H9 (cell line): Measurements from ENCODE around the gene CENPL. TPM values are rescaled to one million over a fixed set of nuclear protein-coding genes. Genes with fewer than 3 reads are reported as not detected.

Experiments
- DNase-seq: peaks from one replicate; pipeline ENCODE4 v3.0.0-alpha.2; 2017
- H2AFZ ChIP-seq: one replicate; pipeline ENCODE4 v1.6.1; 2013; ENCODE audit warnings: mild to moderate bottlenecking, low read length, control low read depth, moderate library complexity
- H2AK5ac ChIP-seq: 2 replicates; pipeline ENCODE4 v1.6.1; 2013; ENCODE audit warnings: low read length, control low read depth, mixed read lengths; ENCODE audit not compliant: insufficient read length
- H2BK120ac ChIP-seq: one replicate; pipeline ENCODE4 v1.6.1; 2013; ENCODE audit warnings: low read depth, mild to moderate bottlenecking, low read length, control low read depth, inconsistent platforms; ENCODE audit not compliant: poor library complexity, severe bottlenecking
- H2BK12ac ChIP-seq: 2 replicates; pipeline ENCODE4 v1.6.1; 2013; ENCODE audit warnings: low read length, control low read depth, mixed read lengths, low read depth; ENCODE audit not compliant: insufficient read length
- H2BK15ac ChIP-seq: 2 replicates; pipeline ENCODE4 v1.6.1; 2013; ENCODE audit warnings: low read depth, low read length, control low read depth
- H2BK20ac ChIP-seq: one replicate; pipeline ENCODE4 v1.6.1; 2013; ENCODE audit warnings: low read depth, mild to moderate bottlenecking, low read length, control low read depth, inconsistent platforms; ENCODE audit not compliant: poor library complexity, severe bottlenecking
- H2BK5ac ChIP-seq: 2 replicates; pipeline ENCODE4 v1.6.1; 2013; ENCODE audit warnings: low read length, control low read depth, mixed read lengths; ENCODE audit not compliant: insufficient read length
- H3K14ac ChIP-seq: 2 replicates; pipeline ENCODE4 v1.6.1; 2013; ENCODE audit warnings: low read length, control low read depth; ENCODE audit not compliant: insufficient read depth
- H3K18ac ChIP-seq: 2 replicates; pipeline ENCODE4 v1.6.1; 2013; ENCODE audit warnings: low read depth, mild to moderate bottlenecking, mixed read lengths, low read length, control low read depth; ENCODE audit not compliant: insufficient read length
- H3K23ac ChIP-seq: 2 replicates; pipeline ENCODE4 v1.6.1; 2013; ENCODE audit warnings: low read length, control low read depth, mixed read lengths, low read depth; ENCODE audit not compliant: insufficient read length
- H3K23me2 ChIP-seq: 2 replicates; pipeline ENCODE4 v1.6.1; 2013; ENCODE audit warnings: low read depth, mild to moderate bottlenecking, mixed read lengths, low read length, control low read depth; ENCODE audit not compliant: insufficient read length, poor library complexity, severe bottlenecking
- H3K27ac ChIP-seq: 2 replicates; pipeline ENCODE4 v1.5.1; 2013; ENCODE audit warnings: low read length, control low read depth, mixed read lengths, low read depth; ENCODE audit not compliant: insufficient read length
- H3K27me3 ChIP-seq: 2 replicates; pipeline ENCODE4 v1.6.1; 2013; ENCODE audit warnings: low read length, control low read depth, inconsistent platforms; ENCODE audit not compliant: insufficient read depth
- H3K4ac ChIP-seq: 2 replicates; pipeline ENCODE4 v1.6.1; 2013; ENCODE audit warnings: low read depth, mild to moderate bottlenecking, control low read depth, inconsistent platforms, low read length, moderate library complexity
- H3K4me1 ChIP-seq: 2 replicates; pipeline ENCODE4 v1.6.1; 2013; ENCODE audit warnings: low read length, control low read depth, inconsistent platforms; ENCODE audit not compliant: insufficient read depth
- H3K4me2 ChIP-seq: 2 replicates; pipeline ENCODE4 v1.6.1; 2013; ENCODE audit warnings: low read length, control low read depth, mixed read lengths; ENCODE audit not compliant: insufficient read length, insufficient read depth
- H3K56ac ChIP-seq: 2 replicates; pipeline ENCODE4 v1.6.1; 2013; ENCODE audit warnings: low read depth, mild to moderate bottlenecking, mixed read lengths, low read length, control low read depth; ENCODE audit not compliant: insufficient read length
- H3K79me1 ChIP-seq: 2 replicates; pipeline ENCODE4 v1.6.1; 2013; ENCODE audit warnings: low read depth, mild to moderate bottlenecking, moderate library complexity, low read length, control low read depth, inconsistent platforms; ENCODE audit not compliant: insufficient read depth, poor library complexity, severe bottlenecking
- H3K79me2 ChIP-seq: 2 replicates; pipeline ENCODE4 v1.6.1; 2013; ENCODE audit warnings: low read length, control low read depth, inconsistent platforms; ENCODE audit not compliant: insufficient read depth
- H3K9ac ChIP-seq: 2 replicates; pipeline ENCODE4 v1.6.1; 2013; ENCODE audit warnings: low read length, control low read depth, mixed read lengths; ENCODE audit not compliant: insufficient read length; ENCODE audit errors: extremely low read depth
- H3K9me3 ChIP-seq: one replicate; pipeline ENCODE4 v1.6.1; 2013; ENCODE audit warnings: low read depth, low read length, inconsistent platforms; ENCODE audit not compliant: control insufficient read depth
- H3T11ph ChIP-seq: one replicate; pipeline ENCODE4 v1.6.1; 2013; ENCODE audit warnings: mild to moderate bottlenecking, low read length, control low read depth, inconsistent platforms
- H4K20me1 ChIP-seq: one replicate; pipeline ENCODE4 v1.6.1; 2013; ENCODE audit not compliant: control insufficient read depth, insufficient read length, insufficient read depth
- H4K5ac ChIP-seq: 2 replicates; pipeline ENCODE4 v1.6.1; 2013; ENCODE audit warnings: low read depth, mild to moderate bottlenecking, mixed read lengths, low read length, control low read depth; ENCODE audit not compliant: insufficient read length
- H4K8ac ChIP-seq: replicated peaks from 2 replicates; pipeline ENCODE4 v1.6.1; 2013; ENCODE audit warnings: low read length, control low read depth, mixed read lengths, low read depth; ENCODE audit not compliant: insufficient read length
- H4K91ac ChIP-seq: 2 replicates; pipeline ENCODE4 v1.6.1; 2013; ENCODE audit warnings: low read depth, mild to moderate bottlenecking, moderate library complexity, mixed read lengths, low read length, control low read depth; ENCODE audit not compliant: insufficient read length
- H3K27ac Mint-ChIP-seq, 3 experiments: 2 replicates in 2 of 3; 3 replicates in 1 of 3; pipeline ENCODE4 v1.8.0; 2020 to 2021; ENCODE audit warnings: mixed read lengths in 3 of 3, mild to moderate bottlenecking in 1 of 3, moderate library complexity in 1 of 3
- H3K27me3 Mint-ChIP-seq: 2 replicates; pipeline ENCODE4 v1.8.0; 2021; ENCODE audit warnings: low read depth, mild to moderate bottlenecking, moderate library complexity, mixed read lengths
- H3K36me3 Mint-ChIP-seq, 3 experiments: 2 replicates in 2 of 3; 3 replicates in 1 of 3; pipeline ENCODE4 v1.8.0; 2020 to 2021; ENCODE audit warnings: low read depth in 3 of 3, mixed read lengths in 3 of 3; ENCODE audit not compliant: insufficient read depth in 1 of 3
- H3K4me1 Mint-ChIP-seq, 2 experiments: 2 replicates each; pipeline ENCODE4 v1.8.0; 2020; ENCODE audit warnings: mixed read lengths in 2 of 2
- H3K4me3 Mint-ChIP-seq, 2 experiments: 2 replicates in 1 of 2; 3 replicates in 1 of 2; pipeline ENCODE4 v1.8.0; 2020 to 2021; ENCODE audit warnings: mild to moderate bottlenecking in 2 of 2, mixed read lengths in 2 of 2, moderate library complexity in 1 of 2
- H3K9me3 Mint-ChIP-seq, 2 experiments: 2 replicates in 1 of 2; 3 replicates in 1 of 2; pipeline ENCODE4 v1.8.0; 2020; ENCODE audit warnings: mild to moderate bottlenecking in 2 of 2, mixed read lengths in 2 of 2, moderate library complexity in 1 of 2
- CTCF ChIP-seq: fragments of 200-600 bp; sonication (generic); conservative IDR thresholded peaks from 3 replicates; pipeline ENCODE4 v1.8.0; 2021; ENCODE audit warnings: antibody characterized with exemption, mild to moderate bottlenecking
- WGBS: extraction: QIAGEN DNeasy Blood & Tissue Kit; methylation state at CpG from one replicate; pipeline ENCODE4 v1.1.7; 2013; ENCODE audit warnings: missing lambda C conversion rate, low lambda C conversion rate, mixed read lengths; ENCODE audit not compliant: insufficient read length; ENCODE audit errors: extremely low coverage; 5-methylcytosine and 5-hydroxymethylcytosine counted together
- total RNA-seq: library from RNA; stranded (reverse); gene quantifications from 2 replicates; pipeline ENCODE4 v1.2.1, GENCODE V29; 2021

Gene CENPL
- total RNA-seq, 1 experiment from 2014 or later, result 14.4 TPM

DNA sequence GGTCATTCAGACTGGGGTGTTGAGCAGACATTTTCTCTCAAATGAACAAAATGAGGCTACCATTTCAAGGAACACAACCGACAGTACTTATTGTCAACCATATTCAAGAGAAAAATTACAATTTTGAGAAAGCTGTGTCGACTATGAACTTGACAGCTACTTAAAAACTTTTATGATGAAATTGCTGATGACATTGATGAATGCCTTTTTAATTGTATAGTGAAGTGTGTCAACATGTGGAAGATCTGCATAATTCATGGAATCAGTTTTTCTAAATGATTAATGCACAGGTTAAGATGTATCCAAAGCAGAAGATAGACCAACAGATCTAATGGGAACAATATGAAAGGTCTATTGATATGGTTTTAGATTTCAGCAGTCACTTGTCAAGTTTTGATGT is 34.8 kb downstream of the CENPL start:
- WGBS, result no CpG with 5 or more reads among the region's 2 CpGs
- no peak overlapping the region for H4K8ac ChIP-seq
- H3K18ac ChIP-seq, result no peak overlapping the region
- H2BK120ac ChIP-seq, result no peak overlapping the region
- H3K27me3 Mint-ChIP-seq, result no peaks in the 10 kb centered on the region
- H3K79me2 ChIP-seq, result no peaks in the 10 kb centered on the region
- peaks cover 5 to 7% (median 6%) of the 10 kb centered on the region in 3 experiments; a peak in 6 of 7 replicates for H3K36me3 Mint-ChIP-seq
- no peaks in the 10 kb centered on the region for H3K23me2 ChIP-seq
- no peaks in the 10 kb centered on the region for H3K27me3 ChIP-seq
- H3K9me3 Mint-ChIP-seq, result no peaks in the 10 kb centered on the region; a peak in 1 of 5 replicates
- H2BK12ac ChIP-seq, result no peak overlapping the region
- no peak overlapping the region for H3K4me2 ChIP-seq
- no peak for TF ChIP-seq CTCF
- no peak for DNase-seq
- H3K27ac ChIP-seq, result no peak overlapping the region
- no peak overlapping the region for H3K27ac Mint-ChIP-seq
- no peak overlapping the region for H3K23ac ChIP-seq
- no peak overlapping the region for H4K5ac ChIP-seq
- H2BK15ac ChIP-seq, result no peak overlapping the region
- H3K9ac ChIP-seq, result no peak overlapping the region
- no peaks in the 10 kb centered on the region for H3K79me1 ChIP-seq
- peaks cover 3% of the 10 kb centered on the region in 2 experiments for H3K4me1 Mint-ChIP-seq
- no peaks in the 10 kb centered on the region for H3K9me3 ChIP-seq
- no peak overlapping the region for H2BK5ac ChIP-seq
- no peak overlapping the region for H3K4ac ChIP-seq
- no peak overlapping the region for H3K14ac ChIP-seq
- H3K4me3 Mint-ChIP-seq, result no peak overlapping the region
- H3K4me1 ChIP-seq, result no peaks in the 10 kb centered on the region
- no peak overlapping the region for H3T11ph ChIP-seq
- H2AFZ ChIP-seq, result no peak overlapping the region
- H4K20me1 ChIP-seq, result no peaks in the 10 kb centered on the region
- no peak overlapping the region for H2BK20ac ChIP-seq
- H2AK5ac ChIP-seq, result no peak overlapping the region
- no peak overlapping the region for H3K56ac ChIP-seq
- no peak overlapping the region for H4K91ac ChIP-seq
